ENCODE results near the gene TOMM40. TPM values are rescaled to one million over a fixed set of nuclear protein-coding genes. Genes with fewer than 3 reads are reported as not detected.

Gene TOMM40
- total and polyA plus RNA-seq, 2 of the 13 experiments (the other 11 are each of a cell fraction or from before 2014, with no cell fraction given), result 72.0 to 110 TPM

GRCh38 chr19:44856421-44857083 is 34.5 kb upstream of the TOMM40 start (continued):
- TF ChIP-seq TFAP4 (IDR thresholded peaks at IDR 0.05; ENCODE audit: borderline replicate concordance, low read depth), result peak; percentile 72; the same call in 1 of the 2 replicates
- TF ChIP-seq CBFB (CRISPR knock-in tag; IDR thresholded peaks at IDR 0.05), result no peak
- TF ChIP-seq ZBTB1 (CRISPR knock-in tag; IDR thresholded peaks at IDR 0.05; ENCODE audit: borderline replicate concordance), result no peak
- no peak for TF ChIP-seq PCBP1 (IDR thresholded peaks at IDR 0.05; ENCODE audit: borderline replicate concordance, low read depth, low read length)
- TF ChIP-seq RXRB (CRISPR knock-in tag; IDR thresholded peaks at IDR 0.05; ENCODE audit: borderline replicate concordance), result peak; percentile 41; the same call in 1 of the 2 replicates
- no peak for TF ChIP-seq SNRNP70 (IDR thresholded peaks at IDR 0.05; ENCODE audit: low read depth, low read length)
- no peak for TF ChIP-seq SRSF1 (optimal IDR thresholded peaks at IDR 0.05; ENCODE audit: low read depth, low read length)
- TF ChIP-seq ZNF572 (CRISPR knock-in tag; IDR thresholded peaks at IDR 0.05), result no peak
- TF ChIP-seq MYPOP (CRISPR knock-in tag; IDR thresholded peaks at IDR 0.05), result no peak
- peak; percentile 84; the same call in 1 of the 2 replicates for TF ChIP-seq KLF12 (CRISPR knock-in tag; IDR thresholded peaks at IDR 0.05; ENCODE audit: borderline replicate concordance)
- peak; percentile 60 for TF ChIP-seq ZFY (CRISPR knock-in tag; IDR thresholded peaks at IDR 0.05)
- TF ChIP-seq ATF3 (CRISPR knock-in tag; IDR thresholded peaks at IDR 0.05), result no peak
- peak; percentile 73 for TF ChIP-seq RXRA (CRISPR knock-in tag; IDR thresholded peaks at IDR 0.05)
- 0 out of 2 replicates have a peak, but pooled peaks have one; percentile 46 for TF ChIP-seq ZBTB4 (CRISPR knock-in tag; IDR thresholded peaks at IDR 0.05; ENCODE audit: borderline replicate concordance)
- no peak for TF ChIP-seq ZNF781 (CRISPR knock-in tag; IDR thresholded peaks at IDR 0.05; ENCODE audit: borderline replicate concordance, not compliant biosample characterization)
- no peak for TF ChIP-seq ZNF646 (CRISPR knock-in tag; IDR thresholded peaks at IDR 0.05)
- no peak for TF ChIP-seq ZSCAN29 (CRISPR knock-in tag; conservative IDR thresholded peaks at IDR 0.05)

Data from HepG2 (cell line).